ENCODE measurements around the gene ST13. TPM values are rescaled to one million over a fixed set of nuclear protein-coding genes. Genes with fewer than 3 reads are reported as not detected.

The ST13 gene
- total RNA-seq, 1 experiment from 2014 or later: 200 TPM

DNA sequence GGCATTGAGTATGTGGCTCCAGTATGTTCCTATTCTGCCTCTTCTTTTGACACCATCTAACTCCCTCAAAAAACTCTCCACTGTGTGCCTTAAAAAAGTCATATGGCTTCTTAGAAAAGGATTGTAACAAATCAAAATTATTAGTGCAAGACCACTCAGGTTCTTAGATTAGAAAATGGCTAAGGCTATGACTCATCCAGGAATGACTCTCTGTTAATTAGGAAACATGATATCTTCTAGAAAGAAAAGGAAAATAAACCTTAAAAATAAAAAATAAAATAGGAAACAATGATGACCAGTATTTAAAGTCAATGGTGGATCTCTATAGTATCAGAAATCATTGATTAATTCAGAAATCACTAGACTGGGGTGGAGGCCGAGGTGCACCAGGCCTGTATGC, 59.0 kb downstream of the ST13 start:
- Histone ChIP-seq H3K27me3 (ENCODE audit: control insufficient read depth, insufficient read depth, low read length) (no peaks in the 10 kb centered on the region), H3K36me3 (ENCODE audit: control insufficient read depth, insufficient read depth, low read length) (no peaks in the 10 kb centered on the region; the same call in 1 of the 2 replicates), H3K4me1 (ENCODE audit: control insufficient read depth, insufficient read depth, low read length) (no peaks in the 10 kb centered on the region), H3K27ac (ENCODE audit: low read length) (no peak overlapping the region), H3K9me3 (ENCODE audit: control insufficient read depth, insufficient read depth, low read depth, low read length) (no peaks in the 10 kb centered on the region), H3K4me3 (ENCODE audit: low read depth in 2 of 2, low read length in 2 of 2) (no peak overlapping the region)
- intact Hi-C loops (cut with micrococcal nuclease; ENCODE audit: unreplicated experiment): no loop called here
- ATAC-seq: no peak
- no peak for DNase-seq (ENCODE audit: low read depth, low spot score)
- ChIA-PET POLR2A (no interaction called here), CTCF (no interaction called here)
- in situ Hi-C loops (cut with HindIII; ENCODE audit: low pct_unique_long_range_greater_than_20kb, low sequenced_read_pairs): no loop called here
- BruUV-seq (replicated peaks): no TSS peak
- TF ChIP-seq, protein P1, sequence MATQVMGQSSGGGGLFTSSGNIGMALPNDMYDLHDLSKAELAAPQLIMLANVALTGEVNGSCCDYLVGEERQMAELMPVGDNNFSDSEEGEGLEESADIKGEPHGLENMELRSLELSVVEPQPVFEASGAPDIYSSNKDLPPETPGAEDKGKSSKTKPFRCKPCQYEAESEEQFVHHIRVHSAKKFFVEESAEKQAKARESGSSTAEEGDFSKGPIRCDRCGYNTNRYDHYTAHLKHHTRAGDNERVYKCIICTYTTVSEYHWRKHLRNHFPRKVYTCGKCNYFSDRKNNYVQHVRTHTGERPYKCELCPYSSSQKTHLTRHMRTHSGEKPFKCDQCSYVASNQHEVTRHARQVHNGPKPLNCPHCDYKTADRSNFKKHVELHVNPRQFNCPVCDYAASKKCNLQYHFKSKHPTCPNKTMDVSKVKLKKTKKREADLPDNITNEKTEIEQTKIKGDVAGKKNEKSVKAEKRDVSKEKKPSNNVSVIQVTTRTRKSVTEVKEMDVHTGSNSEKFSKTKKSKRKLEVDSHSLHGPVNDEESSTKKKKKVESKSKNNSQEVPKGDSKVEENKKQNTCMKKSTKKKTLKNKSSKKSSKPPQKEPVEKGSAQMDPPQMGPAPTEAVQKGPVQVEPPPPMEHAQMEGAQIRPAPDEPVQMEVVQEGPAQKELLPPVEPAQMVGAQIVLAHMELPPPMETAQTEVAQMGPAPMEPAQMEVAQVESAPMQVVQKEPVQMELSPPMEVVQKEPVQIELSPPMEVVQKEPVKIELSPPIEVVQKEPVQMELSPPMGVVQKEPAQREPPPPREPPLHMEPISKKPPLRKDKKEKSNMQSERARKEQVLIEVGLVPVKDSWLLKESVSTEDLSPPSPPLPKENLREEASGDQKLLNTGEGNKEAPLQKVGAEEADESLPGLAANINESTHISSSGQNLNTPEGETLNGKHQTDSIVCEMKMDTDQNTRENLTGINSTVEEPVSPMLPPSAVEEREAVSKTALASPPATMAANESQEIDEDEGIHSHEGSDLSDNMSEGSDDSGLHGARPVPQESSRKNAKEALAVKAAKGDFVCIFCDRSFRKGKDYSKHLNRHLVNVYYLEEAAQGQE (IDR thresholded peaks at IDR 0.05; ENCODE audit: insufficient read depth in 1 of 2, low read depth in 2 of 2, low read length in 1 of 2): no peak
- TF ChIP-seq SIN3A (IDR thresholded peaks at IDR 0.05; ENCODE audit: borderline replicate concordance, insufficient read depth, low read depth, low read length) (no peak), POLR2AphosphoS5 (IDR thresholded peaks at IDR 0.05; ENCODE audit: low read depth, low read length) (no peak), TCF7L2 (IDR thresholded peaks at IDR 0.05; ENCODE audit: low read depth, low read length) (no peak)
- TF ChIP-seq, protein P2, sequence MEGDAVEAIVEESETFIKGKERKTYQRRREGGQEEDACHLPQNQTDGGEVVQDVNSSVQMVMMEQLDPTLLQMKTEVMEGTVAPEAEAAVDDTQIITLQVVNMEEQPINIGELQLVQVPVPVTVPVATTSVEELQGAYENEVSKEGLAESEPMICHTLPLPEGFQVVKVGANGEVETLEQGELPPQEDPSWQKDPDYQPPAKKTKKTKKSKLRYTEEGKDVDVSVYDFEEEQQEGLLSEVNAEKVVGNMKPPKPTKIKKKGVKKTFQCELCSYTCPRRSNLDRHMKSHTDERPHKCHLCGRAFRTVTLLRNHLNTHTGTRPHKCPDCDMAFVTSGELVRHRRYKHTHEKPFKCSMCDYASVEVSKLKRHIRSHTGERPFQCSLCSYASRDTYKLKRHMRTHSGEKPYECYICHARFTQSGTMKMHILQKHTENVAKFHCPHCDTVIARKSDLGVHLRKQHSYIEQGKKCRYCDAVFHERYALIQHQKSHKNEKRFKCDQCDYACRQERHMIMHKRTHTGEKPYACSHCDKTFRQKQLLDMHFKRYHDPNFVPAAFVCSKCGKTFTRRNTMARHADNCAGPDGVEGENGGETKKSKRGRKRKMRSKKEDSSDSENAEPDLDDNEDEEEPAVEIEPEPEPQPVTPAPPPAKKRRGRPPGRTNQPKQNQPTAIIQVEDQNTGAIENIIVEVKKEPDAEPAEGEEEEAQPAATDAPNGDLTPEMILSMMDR (IDR thresholded peaks at IDR 0.05): no peak

DNA sequence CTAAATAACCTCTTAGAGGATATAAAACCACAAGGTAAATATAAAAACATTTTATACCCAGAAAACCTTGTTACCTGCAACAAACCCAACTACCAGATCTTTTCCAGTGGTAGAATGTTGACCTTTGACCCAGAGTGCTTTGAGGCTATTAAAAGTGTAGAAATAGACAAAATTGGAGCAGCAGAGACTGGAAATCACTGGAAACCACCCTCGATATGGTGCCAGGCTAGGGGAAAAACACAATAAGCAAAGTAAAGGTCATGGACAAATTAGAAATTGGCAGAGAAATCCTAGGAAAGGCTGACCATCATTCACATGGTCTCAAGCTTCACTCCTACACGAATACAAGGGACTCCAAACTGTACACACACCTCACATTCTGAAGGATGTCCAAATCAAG, 64.0 kb downstream of the ST13 start:
- in situ Hi-C loops (cut with HindIII; ENCODE audit: low pct_unique_long_range_greater_than_20kb, low sequenced_read_pairs): no loop called here
- intact Hi-C loops (cut with micrococcal nuclease; ENCODE audit: unreplicated experiment): no loop called here
- CTCF ChIA-PET: no interaction called here

More for the DNA sequence above, 64.0 kb downstream of the ST13 start:
- POLR2A ChIA-PET: no interaction called here
- Histone ChIP-seq H3K4me1 (ENCODE audit: control insufficient read depth, insufficient read depth, low read length) (no peaks in the 10 kb centered on the region), H3K27ac (ENCODE audit: low read length) (no peak overlapping the region), H3K36me3 (ENCODE audit: control insufficient read depth, insufficient read depth, low read length) (no peaks in the 10 kb centered on the region; the same call in 1 of the 2 replicates), H3K9me3 (ENCODE audit: control insufficient read depth, insufficient read depth, low read depth, low read length) (no peaks in the 10 kb centered on the region), H3K4me3 (ENCODE audit: low read depth in 2 of 2, low read length in 2 of 2) (no peak overlapping the region), H3K27me3 (ENCODE audit: control insufficient read depth, insufficient read depth, low read length) (no peaks in the 10 kb centered on the region)
- TF ChIP-seq, protein P1 (IDR thresholded peaks at IDR 0.05; ENCODE audit: insufficient read depth in 1 of 2, low read depth in 2 of 2, low read length in 1 of 2): no peak
- TF ChIP-seq POLR2AphosphoS5 (IDR thresholded peaks at IDR 0.05; ENCODE audit: low read depth, low read length) (no peak), TCF7L2 (IDR thresholded peaks at IDR 0.05; ENCODE audit: low read depth, low read length) (no peak), SIN3A (IDR thresholded peaks at IDR 0.05; ENCODE audit: borderline replicate concordance, insufficient read depth, low read depth, low read length) (no peak)
- TF ChIP-seq, protein P2 (IDR thresholded peaks at IDR 0.05): no peak
- DNase-seq (ENCODE audit: low read depth, low spot score) (no peak), ATAC-seq (no peak)
- BruUV-seq (replicated peaks): TSS peak; percentile 28

All from Panc1 (cell line).